GM12878 (cell line): Measurements from ENCODE around the gene DMRT1. TPM values are rescaled to one million over a fixed set of nuclear protein-coding genes. Genes with fewer than 3 reads are reported as not detected.

Experiments used
- CREB1 ChIP-seq: IDR thresholded peaks from 2 replicates; pipeline ENCODE4 v1.6.1; 2012; ENCODE audit warnings: low read depth, mild to moderate bottlenecking, inconsistent platforms
- EP300 ChIP-seq, 2 experiments: fragments of 150-350 bp in 1 of 2; IDR thresholded peaks; 2 replicates each; pipeline ENCODE4 v1.6.1; 2011 to 2012; ENCODE audit warnings: low read depth in 2 of 2, low read length in 2 of 2, borderline replicate concordance in 1 of 2, improper control_type of control experiment in 1 of 2, inconsistent platforms in 1 of 2; ENCODE audit not compliant: control insufficient read depth in 1 of 2
- ESRRA ChIP-seq: IDR thresholded peaks from 2 replicates; pipeline ENCODE4 v1.6.1; 2012; ENCODE audit warnings: mild to moderate bottlenecking, low read length, improper control_type of control experiment
- FOXM1 ChIP-seq: IDR thresholded peaks from 2 replicates; pipeline ENCODE4 v1.6.1; 2012; ENCODE audit warnings: low read depth, mild to moderate bottlenecking, inconsistent platforms, low read length, moderate library complexity
- GABPA ChIP-seq: IDR thresholded peaks from 2 replicates; pipeline ENCODE4 v1.6.1; 2014; ENCODE audit warnings: antibody characterized with exemption, low read depth, mild to moderate bottlenecking, inconsistent platforms
- GATAD2B ChIP-seq: fragments of 450-650 bp; conservative IDR thresholded peaks from 2 replicates; pipeline ENCODE4 v1.6.1; 2017; ENCODE audit warnings: low read depth, mild to moderate bottlenecking, moderate library complexity
- MLLT1 ChIP-seq: fragments of 450-650 bp; IDR thresholded peaks from 2 replicates; pipeline ENCODE4 v1.6.1; 2016; ENCODE audit warnings: mild to moderate bottlenecking
- NR2F1 ChIP-seq: fragments of 450-650 bp; conservative IDR thresholded peaks from 2 replicates; pipeline ENCODE4 v1.6.1; 2017; ENCODE audit warnings: mild to moderate bottlenecking
- PAX5 ChIP-seq: IDR thresholded peaks from 2 replicates; pipeline ENCODE4 v1.6.1; 2011; ENCODE audit warnings: low read depth, low read length, borderline replicate concordance
- RELB ChIP-seq: fragments of 450-650 bp; IDR thresholded peaks from 2 replicates; pipeline ENCODE4 v1.6.1; 2017; ENCODE audit warnings: low read depth, mild to moderate bottlenecking, moderate library complexity
- SIX5 ChIP-seq: IDR thresholded peaks from 2 replicates; pipeline ENCODE4 v1.6.1; 2011; ENCODE audit warnings: mild to moderate bottlenecking, low read depth, low read length, moderate library complexity; ENCODE audit not compliant: severe bottlenecking
- USF1 ChIP-seq: IDR thresholded peaks from 2 replicates; pipeline ENCODE4 v1.6.1; 2011; ENCODE audit warnings: borderline replicate concordance, low read depth, mild to moderate bottlenecking, moderate library complexity, mixed read lengths, low read length; ENCODE audit not compliant: insufficient read depth; ENCODE audit errors: extremely low read length
- ZNF274 ChIP-seq: IDR thresholded peaks from one replicate; pipeline ENCODE4 v1.8.0; 2011; ENCODE audit not compliant: insufficient read length, insufficient read depth
- polyA plus RNA-seq, 11 experiments: library from polyadenylated mRNA; depleted of rRNA in 4 of 11; unstranded in 6 of 11; stranded (reverse) in 5 of 11; fragments of >200 nt; fragmentation: Nextera tagmentation in 4 of 11; fragmentation: Illumina TruSeq in 1 of 11; extraction: Ambion mirVana in 4 of 11; extraction: Trizol in 1 of 11; gene quantifications; 1 replicate in 1 of 11; 2 replicates in 10 of 11; pipeline versions ENCODE4 v1.2.1 to v1.2.3, GENCODE V29; 2011 to 2016; ENCODE audit warnings: inconsistent platforms in 2 of 11, missing spikeins in 2 of 11, low read depth in 1 of 11
- total RNA-seq, 4 experiments: library from RNA; depleted of rRNA in 3 of 4; stranded (reverse); fragments of >200 nt in 3 of 4; fragmentation: Illumina TruSeq in 1 of 4; extraction: Trizol in 1 of 4; gene quantifications; 2 replicates each; pipeline versions ENCODE4 v1.2.1 to v1.2.3, GENCODE V29; 2013 to 2021

DMRT1 gene
- total and polyA plus RNA-seq, 10 of the 15 experiments (the other 5 are each of a cell fraction or from before 2014, with no cell fraction given) = 0.06 to 1.9 (median 0.24) TPM

GRCh38 chr9:880725-881124 is 39.2 kb downstream of the DMRT1 start (continued):
- peak; percentile 67 for TF ChIP-seq GATAD2B
- no peak for TF ChIP-seq ZNF274
- TF ChIP-seq EP300 (IDR thresholded peaks at IDR 0.05; ENCODE audit: borderline replicate concordance in 1 of 2, control insufficient read depth in 1 of 2, low read depth in 2 of 2, low read length in 2 of 2) = peak; percentile 95
- no peak for TF ChIP-seq USF1
- peak; percentile 88 for TF ChIP-seq MLLT1
- peak; percentile 90 for TF ChIP-seq PAX5
- TF ChIP-seq FOXM1 = peak; percentile 77; the same call in 1 of the 2 replicates
- no peak for TF ChIP-seq GABPA
- no peak for TF ChIP-seq SIX5
- TF ChIP-seq NR2F1 = peak; percentile 99
- TF ChIP-seq ESRRA = no peak
- TF ChIP-seq CREB1 = peak; percentile 51; the same call in 1 of the 2 replicates
- peak; percentile 90 for TF ChIP-seq RELB
